ENCODE measurements around the gene CNOT6.

GRCh38 chr5:180515294-180515693, 21.1 kb downstream of the CNOT6 start:
- TF ChIP-seq POLR2A (IDR thresholded peaks at IDR 0.05): no peak
- TF ChIP-seq CTCF (IDR thresholded peaks at IDR 0.05): no peak

Measured in uterus (tissue), 2 donors.